ENCODE data around the gene UPK1A.

Gene UPK1A

GRCh38 chr19:35666251-35666913 is at the start of gene UPK1A:
TSS of gene UPK1A (plus strand) at chr19:35666517. CDS start at chr19:35666813, 296 bp downstream.
- DNase-seq (ENCODE audit: low spot score), result no peak

GRCh38 chr19:35618857-35619256 is 47.5 kb upstream of the UPK1A start:
- DNase-seq (ENCODE audit: low spot score), result no peak

- DNase-seq (ENCODE audit: low spot score), result no peak
Observed at GRCh38 chr19:35619290-35619923, 46.9 kb upstream of the UPK1A start.

GRCh38 chr19:35620001-35620400 is 46.3 kb upstream of the UPK1A start:
- no peak for DNase-seq (ENCODE audit: low spot score)

GRCh38 chr19:35621708-35622107 is 44.6 kb upstream of the UPK1A start:
- no peak for DNase-seq (ENCODE audit: low spot score)

- DNase-seq (ENCODE audit: low spot score), result no peak
Observed at GRCh38 chr19:35622750-35623149, 43.6 kb upstream of the UPK1A start.

- no peak for DNase-seq (ENCODE audit: low spot score)
Observed at GRCh38 chr19:35623327-35624010, 42.8 kb upstream of the UPK1A start.

GRCh38 chr19:35628264-35628564 is 38.1 kb upstream of the UPK1A start:
- DNase-seq (ENCODE audit: low spot score), result no peak

GRCh38 chr19:35628565-35629331 is 37.6 kb upstream of the UPK1A start, which contains the start of gene RBM42:
TSS of gene RBM42 (plus strand) at chr19:35629036. CDS start at chr19:35629154, 118 bp downstream.
- DNase-seq (ENCODE audit: low spot score), result peak; percentile 99

GRCh38 chr19:35629332-35629633 is 37.0 kb upstream of the UPK1A start:
- no peak for DNase-seq (ENCODE audit: low spot score)

- DNase-seq (ENCODE audit: low spot score), result no peak
Observed at GRCh38 chr19:35633727-35634440, 32.4 kb upstream of the UPK1A start.

GRCh38 chr19:35636651-35637050 is 29.7 kb upstream of the UPK1A start:
- DNase-seq (ENCODE audit: low spot score), result no peak

- DNase-seq (ENCODE audit: low spot score), result no peak
Observed at GRCh38 chr19:35637165-35637564, 29.2 kb upstream of the UPK1A start.

- DNase-seq (ENCODE audit: low spot score), result no peak
Observed at GRCh38 chr19:35639321-35639639, 27.0 kb upstream of the UPK1A start.

GRCh38 chr19:35639863-35640262 is 26.5 kb upstream of the UPK1A start:
- DNase-seq (ENCODE audit: low spot score), result no peak

- DNase-seq (ENCODE audit: low spot score), result no peak
Observed at GRCh38 chr19:35641515-35642151, 24.7 kb upstream of the UPK1A start, which contains the start of gene ETV2. TSS of gene ETV2 (plus strand) at chr19:35641745. CDS start at chr19:35642461, 716 bp downstream.

GRCh38 chr19:35642312-35642711 is 24.0 kb upstream of the UPK1A start:
- DNase-seq (ENCODE audit: low spot score), result no peak

GRCh38 chr19:35642798-35643254 is 23.5 kb upstream of the UPK1A start:
- no peak for DNase-seq (ENCODE audit: low spot score)

GRCh38 chr19:35643255-35644205 is 22.8 kb upstream of the UPK1A start:
- peak; percentile 94 for DNase-seq (ENCODE audit: low spot score)

- peak; percentile 98 for DNase-seq (ENCODE audit: low spot score)
Observed at GRCh38 chr19:35644206-35644986, 21.9 kb upstream of the UPK1A start.
